Measurements from ENCODE around the gene HACD4. TPM values are rescaled to one million over a fixed set of nuclear protein-coding genes. Genes with fewer than 3 reads are reported as not detected.
A peak's percentile ranks its signal among the peaks of the same experiment; 100 is the strongest.

HACD4 gene
- total RNA-seq, 4 donors from 2014 or later: 1.1 to 4.8 (median 2.7) TPM

- no peak for DNase-seq
- no peak overlapping the region for H3K4me3 ChIP-seq
- peaks cover 0 to 2% (median 0%) of the 10 kb centered on the region in 4 donors for H3K36me3 ChIP-seq
- whole genome bisulfite sequencing, 2 donors (ENCODE audit: low coverage in 1 of 2): 65 to 81% methylated on average over 2 of the region's 2 CpGs
- intact Hi-C loops (cut with DNase I; ENCODE audit: low total_unique reads) (no loop called here), in situ Hi-C loops (cut with MboI; ENCODE audit: low pct_ligation_motif_present in 1 of 4, low pct_unique_long_range_greater_than_20kb in 1 of 4, low sequenced_read_pairs in 3 of 4) (no loop called here)
- H3K4me1 ChIP-seq: peaks cover 0 to 11% (median 5%) of the 10 kb centered on the region in 4 donors
- TF ChIP-seq CTCF (IDR thresholded peaks at IDR 0.05): no peak
- TF ChIP-seq POLR2A (IDR thresholded peaks at IDR 0.05): no peak
- no peak for TF ChIP-seq POLR2AphosphoS5 (IDR thresholded peaks at IDR 0.05)
- TF ChIP-seq EP300 (IDR thresholded peaks at IDR 0.05; ENCODE audit: low read depth): no peak
- no peaks in the 10 kb centered on the region for H3K9me3 ChIP-seq
- H3K27ac ChIP-seq: no peak overlapping the region
- H3K27me3 ChIP-seq: no peaks in the 10 kb centered on the region
Measured at GRCh38 chr9:20995616-20996015, 35.8 kb downstream of the HACD4 start.

- in situ Hi-C loops (cut with MboI; ENCODE audit: low pct_ligation_motif_present in 1 of 4, low pct_unique_long_range_greater_than_20kb in 1 of 4, low sequenced_read_pairs in 3 of 4) (no loop called here), intact Hi-C loops (cut with DNase I; ENCODE audit: low total_unique reads) (no loop called here)
- 76 to 85% methylated on average over 3 of the region's 3 CpGs for WGBS, 2 donors (ENCODE audit: low coverage in 1 of 2)
- Histone ChIP-seq H3K4me3 (no peak overlapping the region), H3K4me1 (peaks cover 0 to 11% (median 5%) of the 10 kb centered on the region in 4 donors), H3K9me3 (no peaks in the 10 kb centered on the region), H3K27ac (no peak overlapping the region), H3K36me3 (no peaks in the 10 kb centered on the region), H3K27me3 (no peaks in the 10 kb centered on the region)
- no peak for DNase-seq
- no peak for TF ChIP-seq EP300 (IDR thresholded peaks at IDR 0.05; ENCODE audit: low read depth)
- no peak for TF ChIP-seq POLR2AphosphoS5 (IDR thresholded peaks at IDR 0.05)
Measured at GRCh38 chr9:20994486-20994885, 37.0 kb downstream of the HACD4 start.

GRCh38 chr9:20990867-20991266 is 40.6 kb downstream of the HACD4 start:
- Histone ChIP-seq H3K9me3 (no peaks in the 10 kb centered on the region), H3K4me3 (no peak overlapping the region), H3K4me1 (peaks cover 0 to 6% (median 0%) of the 10 kb centered on the region in 4 donors), H3K27ac (no peak overlapping the region), H3K36me3 (no peaks in the 10 kb centered on the region), H3K27me3 (no peaks in the 10 kb centered on the region)
- WGBS, 2 donors (ENCODE audit: low coverage in 1 of 2): 83 to 89% methylated on average over 2 of the region's 2 CpGs
- intact Hi-C loops (cut with DNase I; ENCODE audit: low total_unique reads): no loop called here
- TF ChIP-seq POLR2A (IDR thresholded peaks at IDR 0.05) (no peak), CTCF (IDR thresholded peaks at IDR 0.05) (no peak), EP300 (IDR thresholded peaks at IDR 0.05; ENCODE audit: low read depth) (no peak), POLR2AphosphoS5 (IDR thresholded peaks at IDR 0.05) (no peak)
- in situ Hi-C loops (cut with MboI; ENCODE audit: low pct_ligation_motif_present in 1 of 4, low pct_unique_long_range_greater_than_20kb in 1 of 4, low sequenced_read_pairs in 3 of 4): no loop called here
- no peak for DNase-seq

- TF ChIP-seq POLR2A (IDR thresholded peaks at IDR 0.05): no peak
- TF ChIP-seq EP300 (IDR thresholded peaks at IDR 0.05; ENCODE audit: low read depth): no peak
- Histone ChIP-seq H3K4me1 (no peaks in the 10 kb centered on the region), H3K9me3 (no peaks in the 10 kb centered on the region), H3K27me3 (no peaks in the 10 kb centered on the region), H3K4me3 (no peak overlapping the region), H3K27ac (no peak overlapping the region), H3K36me3 (no peaks in the 10 kb centered on the region)
- in situ Hi-C loops (cut with MboI; ENCODE audit: low pct_ligation_motif_present in 1 of 4, low pct_unique_long_range_greater_than_20kb in 1 of 4, low sequenced_read_pairs in 3 of 4): loop anchor here in 1 of 4 donors (10.0 kb wide), 1 partner anchor 55 kb away; no protein-coding TSS in a partner anchor
- WGBS, 2 donors (ENCODE audit: low coverage in 1 of 2): 60 to 85% methylated on average over 1 to 6 of the region's 6 CpGs
- DNase-seq: peak; percentile 20
- intact Hi-C loops (cut with DNase I; ENCODE audit: low total_unique reads): no loop called here
Measured at GRCh38 chr9:20989923-20990341, 41.5 kb downstream of the HACD4 start.

- in situ Hi-C loops (cut with MboI; ENCODE audit: low pct_ligation_motif_present in 1 of 4, low pct_unique_long_range_greater_than_20kb in 1 of 4, low sequenced_read_pairs in 3 of 4) (loop anchor here in 1 of 4 donors (10.0 kb wide), 1 partner anchor 56 kb away; no protein-coding TSS in a partner anchor), intact Hi-C loops (cut with DNase I; ENCODE audit: low total_unique reads) (no loop called here)
- Histone ChIP-seq H3K9me3 (no peaks in the 10 kb centered on the region), H3K4me3 (no peak overlapping the region), H3K27ac (no peak overlapping the region), H3K4me1 (peaks cover 0 to 10% (median 0%) of the 10 kb centered on the region in 4 donors), H3K36me3 (no peaks in the 10 kb centered on the region), H3K27me3 (no peaks in the 10 kb centered on the region)
- WGBS, 2 donors (ENCODE audit: low coverage in 1 of 2): 50 to 51% methylated on average over 3 of the region's 3 CpGs
- no peak for TF ChIP-seq POLR2AphosphoS5 (IDR thresholded peaks at IDR 0.05)
- no peak for TF ChIP-seq CTCF (IDR thresholded peaks at IDR 0.05)
- DNase-seq: no peak
Measured at GRCh38 chr9:20988671-20989315, 42.6 kb downstream of the HACD4 start.
